KMS-11 (cell line): ENCODE data around the gene PRUNE2.

Experiments
- H2AFZ ChIP-seq: fragments of 200-600 bp; sonication (generic); 2 replicates; pipeline ENCODE4 v1.6.1; 2016; ENCODE audit warnings: antibody characterized with exemption, mixed run types, low read depth
- H3K27ac ChIP-seq: fragments of 200-600 bp; sonication (generic); 2 replicates; pipeline ENCODE4 v1.6.1; 2016; ENCODE audit warnings: mild to moderate bottlenecking, mixed run types
- H3K27me3 ChIP-seq: fragments of 200-600 bp; sonication (generic); 2 replicates; pipeline ENCODE4 v1.6.1; 2017; ENCODE audit warnings: mild to moderate bottlenecking, low read depth, mixed run types, moderate library complexity; ENCODE audit not compliant: insufficient read depth
- H3K36me3 ChIP-seq: fragments of 200-600 bp; sonication (generic); 2 replicates; pipeline ENCODE4 v1.6.1; 2017; ENCODE audit warnings: mild to moderate bottlenecking, mixed run types; ENCODE audit not compliant: insufficient read depth
- H3K4me1 ChIP-seq: fragments of 200-600 bp; sonication (generic); 2 replicates; pipeline ENCODE4 v1.6.1; 2016; ENCODE audit warnings: mild to moderate bottlenecking, low read depth, mixed run types; ENCODE audit not compliant: poor library complexity, severe bottlenecking
- H3K4me2 ChIP-seq: fragments of 200-600 bp; sonication (generic); 2 replicates; pipeline ENCODE4 v1.7.0; 2016; ENCODE audit warnings: mild to moderate bottlenecking, mixed run types
- H3K4me3 ChIP-seq: fragments of 200-600 bp; sonication (generic); IDR thresholded peaks from 2 replicates; pipeline ENCODE4 v1.6.1; 2017; ENCODE audit warnings: low read depth, low read length, mixed read lengths; ENCODE audit not compliant: insufficient read depth
- H3K79me2 ChIP-seq: fragments of 200-600 bp; sonication (generic); 2 replicates; pipeline ENCODE4 v1.6.1; 2016; ENCODE audit warnings: low read depth, mixed run types; ENCODE audit not compliant: insufficient read depth
- H3K9ac ChIP-seq: fragments of 200-600 bp; sonication (generic); 2 replicates; pipeline ENCODE4 v1.6.1; 2016; ENCODE audit warnings: mild to moderate bottlenecking, mixed run types
- H4K20me1 ChIP-seq: fragments of 200-600 bp; sonication (generic); 2 replicates; pipeline ENCODE4 v1.6.1; 2016; ENCODE audit warnings: mild to moderate bottlenecking, mixed run types; ENCODE audit not compliant: insufficient read depth
- TF ChIP-seq, protein P1 (sequence below): fragments of 200-600 bp; sonication (generic); conservative IDR thresholded peaks from 2 replicates; pipeline ENCODE4 v1.6.1; 2017; ENCODE audit warnings: low read depth, mild to moderate bottlenecking, antibody characterized with exemption, low read length, moderate library complexity, mixed read lengths

Gene PRUNE2

DNA sequence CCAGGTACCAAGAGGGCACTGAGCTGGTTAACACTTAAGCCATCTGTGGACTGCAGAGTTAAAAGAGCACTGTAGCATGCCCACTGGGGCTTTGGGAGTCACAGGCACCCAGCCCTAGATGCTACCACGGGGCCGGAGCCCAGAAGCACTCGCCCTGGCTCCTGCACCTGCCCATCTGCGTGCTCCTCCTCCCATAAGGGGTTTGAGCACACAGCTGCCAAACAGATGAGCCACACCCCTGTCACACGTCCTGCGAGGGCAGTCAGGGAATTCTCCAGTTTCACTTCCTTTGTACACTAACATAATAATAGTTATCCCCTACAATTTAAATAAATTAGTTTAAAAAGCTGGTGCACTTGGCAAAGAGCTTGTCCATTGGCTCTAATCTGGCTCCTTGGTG, 146.2 kb downstream of the PRUNE2 start:
- no peaks in the 10 kb centered on the region for H3K27me3 ChIP-seq
- H3K4me2 ChIP-seq: no peak overlapping the region
- peaks cover 18% of the 10 kb centered on the region for H3K4me1 ChIP-seq
- no peak overlapping the region for H3K9ac ChIP-seq
- no peak overlapping the region for H3K27ac ChIP-seq
- no peaks in the 10 kb centered on the region for H4K20me1 ChIP-seq
- H2AFZ ChIP-seq: no peak overlapping the region
- TF ChIP-seq, protein P1, sequence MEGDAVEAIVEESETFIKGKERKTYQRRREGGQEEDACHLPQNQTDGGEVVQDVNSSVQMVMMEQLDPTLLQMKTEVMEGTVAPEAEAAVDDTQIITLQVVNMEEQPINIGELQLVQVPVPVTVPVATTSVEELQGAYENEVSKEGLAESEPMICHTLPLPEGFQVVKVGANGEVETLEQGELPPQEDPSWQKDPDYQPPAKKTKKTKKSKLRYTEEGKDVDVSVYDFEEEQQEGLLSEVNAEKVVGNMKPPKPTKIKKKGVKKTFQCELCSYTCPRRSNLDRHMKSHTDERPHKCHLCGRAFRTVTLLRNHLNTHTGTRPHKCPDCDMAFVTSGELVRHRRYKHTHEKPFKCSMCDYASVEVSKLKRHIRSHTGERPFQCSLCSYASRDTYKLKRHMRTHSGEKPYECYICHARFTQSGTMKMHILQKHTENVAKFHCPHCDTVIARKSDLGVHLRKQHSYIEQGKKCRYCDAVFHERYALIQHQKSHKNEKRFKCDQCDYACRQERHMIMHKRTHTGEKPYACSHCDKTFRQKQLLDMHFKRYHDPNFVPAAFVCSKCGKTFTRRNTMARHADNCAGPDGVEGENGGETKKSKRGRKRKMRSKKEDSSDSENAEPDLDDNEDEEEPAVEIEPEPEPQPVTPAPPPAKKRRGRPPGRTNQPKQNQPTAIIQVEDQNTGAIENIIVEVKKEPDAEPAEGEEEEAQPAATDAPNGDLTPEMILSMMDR: no peak
- H3K36me3 ChIP-seq: peaks cover 3% of the 10 kb centered on the region; the same call in 1 of the 2 replicates
- H3K79me2 ChIP-seq: no peaks in the 10 kb centered on the region
- no peak overlapping the region for H3K4me3 ChIP-seq

DNA sequence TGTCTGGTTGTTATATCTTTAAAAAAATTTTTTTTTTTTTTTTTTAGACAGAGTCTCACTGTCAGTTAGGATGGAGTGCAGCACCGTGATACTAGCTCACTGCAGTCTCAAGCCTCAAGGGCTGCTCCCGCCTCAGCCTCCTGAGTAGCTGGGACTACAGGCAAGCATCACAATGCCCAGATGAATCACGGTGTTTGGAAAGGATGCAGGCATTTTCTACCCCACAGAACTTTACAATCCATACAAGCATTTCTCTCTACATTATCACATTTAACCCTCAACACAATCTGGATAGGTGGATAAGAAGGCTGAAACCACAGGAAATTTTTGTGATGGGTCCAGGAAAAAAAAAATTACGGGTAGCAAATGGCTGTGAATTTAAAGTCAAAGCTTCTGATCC, 147.4 kb downstream of the PRUNE2 start:
- Histone ChIP-seq H2AFZ (no peak overlapping the region), H3K9ac (no peak overlapping the region), H3K36me3 (peaks cover 3% of the 10 kb centered on the region; the same call in 1 of the 2 replicates), H3K27me3 (no peaks in the 10 kb centered on the region), H3K79me2 (no peaks in the 10 kb centered on the region), H3K4me3 (no peak overlapping the region), H4K20me1 (no peaks in the 10 kb centered on the region), H3K4me2 (no peak overlapping the region), H3K27ac (no peak overlapping the region), H3K4me1 (peaks cover 18% of the 10 kb centered on the region)
- TF ChIP-seq, protein P1: no peak

DNA sequence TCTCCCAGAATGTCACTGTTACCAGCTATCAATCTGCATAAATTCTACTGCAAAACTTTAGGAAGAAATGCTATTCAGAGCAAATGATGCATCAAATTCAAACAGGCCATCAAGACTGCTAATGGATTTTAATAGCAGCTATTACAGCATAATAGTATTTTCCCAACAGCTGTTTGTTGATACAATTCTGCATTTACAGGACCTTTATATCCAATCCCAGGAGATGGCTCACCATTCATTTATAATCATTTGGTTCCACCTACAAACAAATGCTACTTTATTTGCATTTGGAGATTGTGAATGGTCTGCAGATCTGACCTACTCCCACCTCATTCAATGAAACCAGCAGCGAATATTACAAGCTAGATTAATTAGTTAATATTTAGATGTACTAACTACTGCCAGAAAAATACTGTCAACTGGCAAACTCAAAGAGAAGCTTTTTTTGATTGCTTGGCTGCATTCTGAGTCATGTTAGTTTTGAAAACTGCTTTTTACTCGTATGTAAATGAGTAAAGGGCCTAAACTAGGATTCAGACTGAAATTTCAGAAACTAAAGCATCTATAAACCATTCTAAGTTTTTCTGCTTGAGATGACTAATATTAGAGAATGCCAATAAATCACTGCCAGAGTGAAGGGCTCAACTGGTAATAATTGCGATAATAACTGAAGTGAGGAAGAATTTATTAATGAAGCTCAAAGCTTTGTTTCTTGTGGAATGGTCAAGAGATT, 148.8 kb downstream of the PRUNE2 start:
- no peaks in the 10 kb centered on the region for H3K27me3 ChIP-seq
- peaks cover 18% of the 10 kb centered on the region for H3K4me1 ChIP-seq
- peaks cover 2% of the 10 kb centered on the region; the same call in 1 of the 2 replicates for H3K36me3 ChIP-seq
- H2AFZ ChIP-seq: no peak overlapping the region
- TF ChIP-seq, protein P1: no peak
- no peaks in the 10 kb centered on the region for H3K79me2 ChIP-seq
- H3K4me2 ChIP-seq: no peak overlapping the region
- no peak overlapping the region for H3K4me3 ChIP-seq
- H3K27ac ChIP-seq: no peak overlapping the region
- no peaks in the 10 kb centered on the region for H4K20me1 ChIP-seq
- no peak overlapping the region for H3K9ac ChIP-seq

DNA sequence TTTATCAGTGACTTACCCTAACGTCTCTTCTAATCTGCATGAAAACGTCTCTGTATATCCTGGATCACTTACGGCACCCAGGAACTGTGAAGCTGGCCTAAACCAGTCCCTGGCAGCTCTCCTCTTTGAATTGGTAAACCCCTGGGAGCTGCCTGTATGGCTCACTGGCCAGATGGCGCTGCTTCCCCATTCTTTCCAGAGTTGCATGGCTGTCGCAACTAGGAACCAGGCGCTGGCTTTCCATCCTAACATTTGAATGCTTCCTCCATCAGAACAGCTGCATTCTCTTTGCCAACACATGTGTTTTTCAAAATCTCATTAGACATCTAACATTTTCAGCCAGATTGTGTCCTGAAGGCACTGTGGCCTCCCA, 149.7 kb downstream of the PRUNE2 start:
- Histone ChIP-seq H3K4me3 (no peak overlapping the region), H3K79me2 (no peaks in the 10 kb centered on the region), H3K27ac (no peak overlapping the region), H4K20me1 (no peaks in the 10 kb centered on the region), H3K27me3 (no peaks in the 10 kb centered on the region), H3K4me1 (peaks cover 18% of the 10 kb centered on the region), H2AFZ (no peak overlapping the region), H3K9ac (no peak overlapping the region), H3K4me2 (no peak overlapping the region), H3K36me3 (no peaks in the 10 kb centered on the region)
- TF ChIP-seq, protein P1: no peak
